Mesenchymal stem cell (in vitro differentiated cells and primary cell): Measurements from ENCODE around the gene S100A16.

Experiments used
- DNase-seq: peaks from one replicate; pipeline ENCODE4 v3.0.0-alpha.2; 2013
- H2AFZ ChIP-seq: one replicate; pipeline ENCODE4 v1.6.1; 2013; ENCODE audit warnings: low read depth, mild to moderate bottlenecking, control low read depth, inconsistent platforms, low read length, moderate library complexity
- H2AK5ac ChIP-seq: 2 replicates; pipeline ENCODE4 v1.6.1; 2013; ENCODE audit warnings: low read length, moderate library complexity, mild to moderate bottlenecking, inconsistent platforms; ENCODE audit not compliant: severe bottlenecking
- H2BK120ac ChIP-seq: one replicate; pipeline ENCODE4 v1.6.1; 2013; ENCODE audit warnings: low read depth, mild to moderate bottlenecking, inconsistent platforms, low read length, moderate library complexity
- H2BK12ac ChIP-seq, 2 experiments: one replicate each; pipeline ENCODE4 v1.6.1; 2013; ENCODE audit warnings: inconsistent platforms in 2 of 2, low read length in 2 of 2, mild to moderate bottlenecking in 2 of 2, moderate library complexity in 2 of 2, control low read depth in 1 of 2
- H2BK15ac ChIP-seq: one replicate; pipeline ENCODE4 v1.6.1; 2013; ENCODE audit warnings: mild to moderate bottlenecking, low read depth, inconsistent platforms; ENCODE audit not compliant: poor library complexity, severe bottlenecking
- H2BK5ac ChIP-seq: 2 replicates; pipeline ENCODE4 v1.6.1; 2013; ENCODE audit warnings: low read depth, mild to moderate bottlenecking, low read length, control low read depth, inconsistent platforms; ENCODE audit not compliant: poor library complexity, severe bottlenecking
- H3K14ac ChIP-seq, 2 experiments: one replicate each; pipeline ENCODE4 v1.6.1; 2013; ENCODE audit warnings: inconsistent platforms in 2 of 2, low read length in 2 of 2, control low read depth in 1 of 2, mild to moderate bottlenecking in 1 of 2, moderate library complexity in 1 of 2
- H3K18ac ChIP-seq, 2 experiments: one replicate each; pipeline ENCODE4 v1.6.1; 2013; ENCODE audit warnings: inconsistent platforms in 2 of 2, low read length in 2 of 2, control low read depth in 1 of 2, low read depth in 1 of 2, mild to moderate bottlenecking in 1 of 2
- H3K23ac ChIP-seq, 2 experiments: one replicate each; pipeline ENCODE4 v1.6.1; 2013; ENCODE audit warnings: inconsistent platforms in 2 of 2, low read length in 2 of 2, mild to moderate bottlenecking in 2 of 2, moderate library complexity in 2 of 2, control low read depth in 1 of 2
- H3K27ac ChIP-seq: 2 replicates; pipeline ENCODE4 v1.5.1; 2013; ENCODE audit warnings: mild to moderate bottlenecking, moderate library complexity, low read length, control low read depth, inconsistent platforms; ENCODE audit not compliant: poor library complexity, severe bottlenecking
- H3K27me3 ChIP-seq, 2 experiments: 2 replicates each; pipeline versions ENCODE4 v1.6.1 to v1.7.0; 2013; ENCODE audit warnings: low read length in 2 of 2, mild to moderate bottlenecking in 2 of 2, moderate library complexity in 2 of 2, control low read depth in 1 of 2, inconsistent platforms in 1 of 2; ENCODE audit not compliant: control insufficient read depth in 1 of 2, insufficient read depth in 1 of 2
- H3K36me3 ChIP-seq, 2 experiments: 2 replicates each; pipeline versions ENCODE4 v1.6.1 to v1.7.0; 2013; ENCODE audit warnings: low read length in 2 of 2, control low read depth in 1 of 2, inconsistent platforms in 1 of 2, low read depth in 1 of 2, mild to moderate bottlenecking in 1 of 2; ENCODE audit not compliant: insufficient read depth in 2 of 2, control insufficient read depth in 1 of 2
- H3K4ac ChIP-seq, 2 experiments: one replicate each; pipeline ENCODE4 v1.6.1; 2013; ENCODE audit warnings: inconsistent platforms in 2 of 2, low read length in 2 of 2, mild to moderate bottlenecking in 2 of 2, moderate library complexity in 2 of 2, control low read depth in 1 of 2, low read depth in 1 of 2
- H3K4me1 ChIP-seq: 2 replicates; pipeline ENCODE4 v1.6.1; 2013; ENCODE audit warnings: low read depth, low read length, control low read depth; ENCODE audit not compliant: control insufficient read depth, insufficient read depth
- H3K4me2 ChIP-seq: 2 replicates; pipeline ENCODE4 v1.6.1; 2013; ENCODE audit warnings: low read length, mild to moderate bottlenecking, inconsistent platforms; ENCODE audit not compliant: poor library complexity, severe bottlenecking
- H3K4me3 ChIP-seq, 2 experiments: 2 replicates each; pipeline versions ENCODE4 v1.5.1 to v1.7.0; 2013; ENCODE audit warnings: low read length in 2 of 2, mild to moderate bottlenecking in 2 of 2, control low read depth in 1 of 2, low read depth in 1 of 2; ENCODE audit not compliant: insufficient read depth in 1 of 2
- H3K79me1 ChIP-seq: replicated peaks from 2 replicates; pipeline ENCODE4 v1.6.1; 2013; ENCODE audit warnings: mild to moderate bottlenecking, control low read depth, low read length, inconsistent platforms; ENCODE audit not compliant: poor library complexity, severe bottlenecking
- H3K9ac ChIP-seq: 2 replicates; pipeline ENCODE4 v1.7.0; 2013; ENCODE audit warnings: mild to moderate bottlenecking, low read length, moderate library complexity
- H3K9me3 ChIP-seq: 2 replicates; pipeline ENCODE4 v1.7.0; 2013; ENCODE audit warnings: mild to moderate bottlenecking, low read length; ENCODE audit not compliant: control insufficient read depth
- H4K8ac ChIP-seq: one replicate; pipeline ENCODE4 v1.6.1; 2013; ENCODE audit warnings: inconsistent platforms, mild to moderate bottlenecking, low read length, moderate library complexity
- H4K91ac ChIP-seq: one replicate; pipeline ENCODE4 v1.6.1; 2013; ENCODE audit warnings: mild to moderate bottlenecking, low read length, inconsistent platforms
- WGBS: methylation state at CpG from one replicate; pipeline ENCODE4 v1.1.7; 2013; ENCODE audit warnings: mixed read lengths; 5-methylcytosine and 5-hydroxymethylcytosine counted together

S100A16 gene

GRCh38 chr1:153619171-153619570 is 6.2 kb upstream of the S100A16 start:
- Histone ChIP-seq H3K18ac (no peak overlapping the region), H2BK15ac (no peak overlapping the region), H3K23ac (no peak overlapping the region), H4K8ac (no peak overlapping the region), H2BK5ac (no peak overlapping the region), H2AK5ac (no peak overlapping the region), H2AFZ (no peak overlapping the region), H2BK120ac (no peak overlapping the region), H3K4me2 (no peak overlapping the region), H3K4me1 (peaks cover 13% of the 10 kb centered on the region), H3K27ac (no peak overlapping the region), H3K79me1 (peaks cover 4% of the 10 kb centered on the region), H3K9me3 (peaks cover 5% of the 10 kb centered on the region), H3K36me3 (peaks cover 30 to 59% of the 10 kb centered on the region in 2 experiments), H3K4me3 (no peak overlapping the region), H2BK12ac (no peak overlapping the region), H4K91ac (no peak overlapping the region), H3K14ac (no peak overlapping the region), H3K9ac (no peak overlapping the region), H3K27me3 (no peaks in the 10 kb centered on the region), H3K4ac (no peak overlapping the region)
- WGBS, result 96% methylated on average over 6 of the region's 6 CpGs
- DNase-seq, result no peak

- Histone ChIP-seq H3K79me1 (peaks cover 3% of the 10 kb centered on the region), H3K27me3 (no peaks in the 10 kb centered on the region), H3K9me3 (peaks cover 5% of the 10 kb centered on the region), H3K27ac (no peak overlapping the region), H2AFZ (no peak overlapping the region), H3K36me3 (peaks cover 24 to 45% of the 10 kb centered on the region in 2 experiments), H2BK5ac (no peak overlapping the region), H4K8ac (peak overlapping the region; percentile 50), H3K4me2 (no peak overlapping the region), H3K18ac (peak overlapping the region in 1 of 2 experiments; percentile 5), H3K4me1 (peaks cover 20% of the 10 kb centered on the region), H2BK15ac (no peak overlapping the region), H3K14ac (no peak overlapping the region), H2BK120ac (peak overlapping the region; percentile 11), H2AK5ac (no peak overlapping the region), H2BK12ac (no peak overlapping the region), H4K91ac (no peak overlapping the region), H3K4me3 (no peak overlapping the region), H3K9ac (peak overlapping the region; percentile 47), H3K23ac (no peak overlapping the region), H3K4ac (peak overlapping the region; percentile 15 to 65)
- 13% methylated on average over 6 of the region's 6 CpGs for WGBS
- DNase-seq, result peak; percentile 70
Measured at GRCh38 chr1:153617663-153618062, 4.7 kb upstream of the S100A16 start.

- WGBS, result 88% methylated on average over 5 of the region's 5 CpGs
- Histone ChIP-seq H3K4me1 (peaks cover 20% of the 10 kb centered on the region), H3K4me2 (no peak overlapping the region), H2AFZ (no peak overlapping the region), H2BK5ac (no peak overlapping the region), H3K36me3 (peaks cover 19 to 37% of the 10 kb centered on the region in 2 experiments), H3K18ac (peak overlapping the region; percentile 16 to 71), H4K8ac (peak overlapping the region; percentile 50), H3K27ac (no peak overlapping the region), H2AK5ac (peak overlapping the region; percentile 77), H3K9ac (peak overlapping the region; percentile 46), H2BK120ac (no peak overlapping the region), H2BK12ac (peak overlapping the region; percentile 29 to 50), H3K23ac (no peak overlapping the region), H3K79me1 (no peaks in the 10 kb centered on the region), H4K91ac (peak overlapping the region; percentile 63), H3K4me3 (no peak overlapping the region), H3K9me3 (peaks cover 5% of the 10 kb centered on the region), H3K14ac (peak overlapping the region in 1 of 2 experiments; percentile 69), H2BK15ac (peak overlapping the region; percentile 39), H3K27me3 (no peaks in the 10 kb centered on the region), H3K4ac (peak overlapping the region; percentile 15 to 65)
- DNase-seq, result no peak
Measured at GRCh38 chr1:153616917-153617311, 4.0 kb upstream of the S100A16 start.

- peak within 1 kb of the TSS; percentile 46 for H3K9ac ChIP-seq
- peak within 1 kb of the TSS; percentile 15 to 65 for H3K4ac ChIP-seq
- no peak within 1 kb of the TSS for H3K4me2 ChIP-seq
- peaks cover 20% of the 10 kb centered on the region for H3K4me1 ChIP-seq
- peak within 1 kb of the TSS; percentile 50 for H4K8ac ChIP-seq
- peak within 1 kb of the TSS; percentile 39 for H2BK15ac ChIP-seq
- no peak within 1 kb of the TSS for H3K27ac ChIP-seq
- peaks cover 19 to 34% of the 10 kb centered on the region in 2 experiments for H3K36me3 ChIP-seq
- 81% methylated on average over 4 of the region's 10 CpGs for WGBS
- peak within 1 kb of the TSS; percentile 49 to 50 for H2BK12ac ChIP-seq
- H2AFZ ChIP-seq, result no peak within 1 kb of the TSS
- H2BK120ac ChIP-seq, result no peak within 1 kb of the TSS
- no peak within 1 kb of the TSS for H2BK5ac ChIP-seq
- peaks cover 5% of the 10 kb centered on the region for H3K9me3 ChIP-seq
- H3K23ac ChIP-seq, result no peak within 1 kb of the TSS
- no peaks in the 10 kb centered on the region for H3K79me1 ChIP-seq
- H2AK5ac ChIP-seq, result peak within 1 kb of the TSS; percentile 77
- H3K27me3 ChIP-seq, result no peaks in the 10 kb centered on the region
- H3K14ac ChIP-seq, result peak within 1 kb of the TSS in 1 of 2 experiments; percentile 69
- peak within 1 kb of the TSS; percentile 16 to 71 for H3K18ac ChIP-seq
- DNase-seq, result no peak
- H3K4me3 ChIP-seq, result no peak within 1 kb of the TSS
- peak within 1 kb of the TSS; percentile 63 for H4K91ac ChIP-seq
Measured at GRCh38 chr1:153616144-153616916, 3.4 kb upstream of the S100A16 start, which contains the start of gene S100A14. Gene S100A14 (minus strand): TSS chr1:153616325. CDS start chr1:153615858, 467 bp downstream.
